ENCODE measurements around the gene RAD21L1.

RAD21L1 gene

DNA sequence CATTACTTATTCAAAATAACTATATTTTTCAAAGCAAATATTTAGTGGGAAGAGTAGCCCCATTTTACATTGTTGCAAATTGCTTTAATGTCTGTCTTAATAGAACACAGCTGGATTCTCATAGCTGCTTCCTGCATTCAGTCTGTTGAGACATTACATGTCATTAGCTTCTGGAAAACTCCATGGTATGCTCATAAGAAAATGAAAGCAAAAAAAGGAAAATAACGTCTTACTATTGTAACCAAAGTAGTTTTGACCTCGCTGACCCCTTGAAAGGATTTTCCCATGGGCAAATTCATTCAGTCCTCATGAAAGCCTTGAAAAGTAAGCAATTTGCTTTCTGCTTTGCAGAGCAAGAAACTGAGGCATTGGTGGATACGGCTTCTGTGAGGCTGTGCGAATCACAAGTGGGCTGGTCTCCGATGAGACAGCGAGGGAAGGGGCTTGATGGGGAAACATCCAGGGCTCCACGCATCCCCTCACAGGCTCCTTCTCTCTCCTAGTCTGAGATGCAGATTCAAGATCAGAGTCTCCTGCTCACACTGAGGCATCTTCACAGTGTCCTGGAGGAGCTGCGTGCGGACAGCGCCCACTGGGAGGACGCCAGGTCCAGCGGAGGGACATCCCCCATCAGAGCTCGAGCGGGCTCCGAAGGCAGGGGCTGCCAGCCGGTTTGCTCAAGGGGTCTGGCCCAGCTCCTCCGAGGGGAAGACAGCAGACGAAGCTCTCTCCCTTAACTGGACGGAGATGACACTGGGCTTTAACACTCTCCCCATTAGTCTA is 19.3 kb upstream of the RAD21L1 start:
- H3K4me3 ChIP-seq (ENCODE audit: low read depth, low read length) = no peak overlapping the region
- TF ChIP-seq, protein P1, sequence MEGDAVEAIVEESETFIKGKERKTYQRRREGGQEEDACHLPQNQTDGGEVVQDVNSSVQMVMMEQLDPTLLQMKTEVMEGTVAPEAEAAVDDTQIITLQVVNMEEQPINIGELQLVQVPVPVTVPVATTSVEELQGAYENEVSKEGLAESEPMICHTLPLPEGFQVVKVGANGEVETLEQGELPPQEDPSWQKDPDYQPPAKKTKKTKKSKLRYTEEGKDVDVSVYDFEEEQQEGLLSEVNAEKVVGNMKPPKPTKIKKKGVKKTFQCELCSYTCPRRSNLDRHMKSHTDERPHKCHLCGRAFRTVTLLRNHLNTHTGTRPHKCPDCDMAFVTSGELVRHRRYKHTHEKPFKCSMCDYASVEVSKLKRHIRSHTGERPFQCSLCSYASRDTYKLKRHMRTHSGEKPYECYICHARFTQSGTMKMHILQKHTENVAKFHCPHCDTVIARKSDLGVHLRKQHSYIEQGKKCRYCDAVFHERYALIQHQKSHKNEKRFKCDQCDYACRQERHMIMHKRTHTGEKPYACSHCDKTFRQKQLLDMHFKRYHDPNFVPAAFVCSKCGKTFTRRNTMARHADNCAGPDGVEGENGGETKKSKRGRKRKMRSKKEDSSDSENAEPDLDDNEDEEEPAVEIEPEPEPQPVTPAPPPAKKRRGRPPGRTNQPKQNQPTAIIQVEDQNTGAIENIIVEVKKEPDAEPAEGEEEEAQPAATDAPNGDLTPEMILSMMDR (IDR thresholded peaks at IDR 0.05; ENCODE audit: low read depth, low read length) = no peak

DNA sequence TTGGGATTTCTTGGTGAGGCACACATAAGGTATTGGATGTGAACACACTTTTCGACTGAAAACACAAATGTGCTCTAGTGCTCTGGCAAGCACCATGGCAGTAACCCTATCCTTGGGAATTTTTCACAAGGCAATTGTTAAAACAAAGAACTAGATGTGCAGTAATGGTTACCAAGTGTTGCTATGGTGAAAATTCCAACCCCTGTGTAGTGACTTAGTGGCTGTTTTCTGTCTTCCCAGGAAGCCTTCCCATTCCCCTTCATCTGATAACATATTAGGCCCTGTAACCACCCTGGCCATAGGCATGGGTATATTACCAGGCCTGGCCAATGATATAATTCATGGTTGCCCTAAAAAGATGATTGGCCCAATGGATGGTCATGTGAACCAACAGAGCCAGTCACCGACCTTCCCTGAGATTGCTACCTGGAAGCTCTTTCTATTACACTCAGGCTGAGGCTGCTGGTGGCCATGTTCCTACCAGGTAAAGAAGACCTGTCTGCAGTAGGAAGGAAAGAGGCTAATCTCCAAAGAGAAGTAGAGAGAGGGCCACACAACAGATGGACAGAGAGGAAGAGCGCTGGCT is 18.5 kb upstream of the RAD21L1 start:
- no peak overlapping the region for H3K4me3 ChIP-seq (ENCODE audit: low read depth, low read length)
- TF ChIP-seq, protein P1 (IDR thresholded peaks at IDR 0.05; ENCODE audit: low read depth, low read length) = no peak

DNA sequence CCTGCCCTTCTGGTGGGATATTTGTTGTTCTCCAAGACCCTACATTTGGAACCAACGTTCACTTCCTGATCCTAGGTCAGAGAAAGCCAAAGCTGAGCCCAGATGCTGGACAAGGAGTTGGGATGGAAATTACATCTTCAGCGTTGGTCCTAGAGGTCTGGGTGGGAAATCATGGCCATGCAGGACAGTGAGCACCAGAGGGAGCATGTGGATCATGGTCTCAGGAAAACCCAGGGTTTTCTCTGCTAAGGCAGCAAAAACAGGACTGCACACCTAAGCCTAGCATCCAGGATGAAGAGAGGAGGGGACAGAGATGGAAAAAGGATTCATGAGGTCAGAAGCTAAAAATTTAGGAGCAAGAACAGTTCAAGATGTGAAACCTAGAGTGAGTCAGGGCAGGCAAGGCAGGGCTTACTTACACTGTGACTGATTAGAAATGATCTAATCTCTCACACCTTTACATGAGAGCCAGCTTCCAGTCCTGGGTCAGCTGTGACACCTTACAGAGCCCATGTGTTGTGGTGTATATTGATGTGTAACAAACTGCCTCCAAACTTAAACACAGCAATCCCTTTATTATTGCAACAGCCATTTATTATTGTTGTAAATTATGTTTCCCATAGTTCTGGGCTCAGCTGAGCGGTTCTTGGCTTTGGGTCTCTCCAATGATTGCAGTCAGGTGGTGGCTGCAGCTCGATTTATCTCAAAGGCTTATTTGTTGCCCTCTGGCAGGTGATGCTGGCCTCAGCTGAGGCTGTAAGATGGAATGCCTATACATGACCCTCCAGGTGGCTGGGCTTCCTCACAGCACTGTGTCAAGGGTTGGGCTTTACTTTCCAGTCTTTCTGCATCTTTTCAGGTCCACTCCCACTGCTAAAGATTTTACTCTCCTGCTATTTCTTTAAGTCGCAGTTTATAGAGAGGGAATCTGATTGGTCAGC is 16.1 kb upstream of the RAD21L1 start:
- H3K4me3 ChIP-seq (ENCODE audit: low read depth, low read length) = no peak overlapping the region
- TF ChIP-seq, protein P1 (IDR thresholded peaks at IDR 0.05; ENCODE audit: low read depth, low read length) = peak; percentile 32

- TF ChIP-seq, protein P1 (IDR thresholded peaks at IDR 0.05; ENCODE audit: low read depth, low read length) = no peak
- no peak overlapping the region for H3K4me3 ChIP-seq (ENCODE audit: low read depth, low read length)
Measured at GRCh38 chr20:1210501-1210900, 15.3 kb upstream of the RAD21L1 start.

GRCh38 chr20:1212023-1212422 is 13.8 kb upstream of the RAD21L1 start:
- H3K4me3 ChIP-seq (ENCODE audit: low read depth, low read length) = no peak overlapping the region
- TF ChIP-seq, protein P1 (IDR thresholded peaks at IDR 0.05; ENCODE audit: low read depth, low read length) = no peak

GRCh38 chr20:1212607-1213396 is 13.0 kb upstream of the RAD21L1 start:
- no peak overlapping the region for H3K4me3 ChIP-seq (ENCODE audit: low read depth, low read length)

More at GRCh38 chr20:1212607-1213396, 13.0 kb upstream of the RAD21L1 start:
- TF ChIP-seq, protein P1 (IDR thresholded peaks at IDR 0.05; ENCODE audit: low read depth, low read length) = peak; percentile 72
